HEK293T (cell line): ENCODE data around the gene WWTR1.

Source experiments
- BHLHE40 ChIP-seq: fragments of 450-650 bp; IDR thresholded peaks from 2 replicates; pipeline ENCODE4 v1.6.1; 2016; ENCODE audit warnings: mild to moderate bottlenecking, moderate library complexity, borderline replicate concordance
- FOXA1 ChIP-seq: fragments of 450-650 bp; IDR thresholded peaks from 2 replicates; pipeline ENCODE4 v1.6.1; 2016; ENCODE audit warnings: mild to moderate bottlenecking
- FOXK2 ChIP-seq: fragments of 450-650 bp; IDR thresholded peaks from 2 replicates; pipeline ENCODE4 v1.6.1; 2016; ENCODE audit warnings: mild to moderate bottlenecking
- FOXM1 ChIP-seq: fragments of 450-650 bp; IDR thresholded peaks from 2 replicates; pipeline ENCODE4 v1.6.1; 2017; ENCODE audit warnings: mild to moderate bottlenecking, borderline replicate concordance
- HDGF ChIP-seq: fragments of 450-650 bp; IDR thresholded peaks from 2 replicates; pipeline ENCODE4 v1.6.1; 2017; ENCODE audit warnings: antibody characterized with exemption, borderline replicate concordance
- LEF1 ChIP-seq: fragments of 450-650 bp; IDR thresholded peaks from 2 replicates; pipeline ENCODE4 v1.6.1; 2017; ENCODE audit warnings: mild to moderate bottlenecking, borderline replicate concordance
- NFRKB ChIP-seq: fragments of 450-650 bp; IDR thresholded peaks from 2 replicates; pipeline ENCODE4 v1.6.1; 2016; ENCODE audit warnings: mild to moderate bottlenecking, moderate library complexity
- SP1 ChIP-seq: fragments of 450-650 bp; IDR thresholded peaks from 2 replicates; pipeline ENCODE4 v1.6.1; 2017
- SUZ12 ChIP-seq: fragments of 450-650 bp; IDR thresholded peaks from 2 replicates; pipeline ENCODE4 v1.6.1; 2016; ENCODE audit warnings: mild to moderate bottlenecking
- ZNF384 ChIP-seq: fragments of 450-650 bp; IDR thresholded peaks from 2 replicates; pipeline ENCODE4 v1.6.1; 2016

- TF ChIP-seq ZNF384 = no peak
- TF ChIP-seq SP1 = no peak
- TF ChIP-seq BHLHE40 = no peak
- TF ChIP-seq NFRKB = no peak
- no peak for TF ChIP-seq LEF1
- TF ChIP-seq SUZ12 = no peak
- TF ChIP-seq FOXM1 = no peak
- no peak for TF ChIP-seq FOXA1
- no peak for TF ChIP-seq HDGF
- TF ChIP-seq FOXK2 = no peak
These were observed 125.2 kb downstream of the WWTR1 start for GRCh38 chr3:149532489-149533180.
